Erythroblast (primary cell): ENCODE data around the gene USP35.
A peak's percentile ranks its signal among the peaks of the same experiment; 100 is the strongest.

Source experiments
- DNase-seq, 2 experiments: peaks; one replicate each; lab custom pipeline; 2025; lab: John Stamatoyannopoulos, UW
- GATA1 ChIP-seq: IDR thresholded peaks from 2 replicates; pipeline ENCODE4 v1.6.1; 2011; ENCODE audit warnings: low read depth, mild to moderate bottlenecking, control low read depth, low read length, moderate library complexity
- POLR2A ChIP-seq: IDR thresholded peaks from 2 replicates; pipeline ENCODE4 v1.6.1; 2011; ENCODE audit warnings: mild to moderate bottlenecking, low read length

USP35 gene

GRCh38 chr11:78256962-78257361 lies 68.2 kb downstream of the USP35 start:
- DNase-seq = peak; percentile 35 to 42

GRCh38 chr11:78257654-78258053 lies 68.9 kb downstream of the USP35 start:
- no peak for DNase-seq
- TF ChIP-seq POLR2A = no peak
- TF ChIP-seq GATA1 = no peak

More at GRCh38 chr11:78256962-78257361, 68.2 kb downstream of the USP35 start:
- no peak for TF ChIP-seq POLR2A
- no peak for TF ChIP-seq GATA1

GRCh38 chr11:78259777-78260487 lies 71.2 kb downstream of the USP35 start:
- DNase-seq = no peak
- no peak for TF ChIP-seq POLR2A
- TF ChIP-seq GATA1 = no peak

GRCh38 chr11:78261367-78261766 lies 72.6 kb downstream of the USP35 start:
- TF ChIP-seq POLR2A (no peak), GATA1 (no peak)

GRCh38 chr11:78261828-78262227 lies 73.1 kb downstream of the USP35 start:
- TF ChIP-seq GATA1 (no peak), POLR2A (no peak)
- no peak for DNase-seq

More at GRCh38 chr11:78261367-78261766, 72.6 kb downstream of the USP35 start:
- DNase-seq = no peak

- no peak for DNase-seq
- TF ChIP-seq GATA1 = no peak
- no peak for TF ChIP-seq POLR2A
These were observed 73.5 kb downstream of the USP35 start for GRCh38 chr11:78262238-78262637.

- DNase-seq = no peak
- no peak for TF ChIP-seq POLR2A
- no peak for TF ChIP-seq GATA1
These were observed 74.0 kb downstream of the USP35 start for GRCh38 chr11:78262691-78263090.
